ENCODE data around the gene PCP4L1. TPM values are rescaled to one million over a fixed set of nuclear protein-coding genes. Genes with fewer than 3 reads are reported as not detected.

The PCP4L1 gene
- total and polyA plus RNA-seq, 4 donors = 3.6 to 9.3 (median 6.3) TPM

DNA sequence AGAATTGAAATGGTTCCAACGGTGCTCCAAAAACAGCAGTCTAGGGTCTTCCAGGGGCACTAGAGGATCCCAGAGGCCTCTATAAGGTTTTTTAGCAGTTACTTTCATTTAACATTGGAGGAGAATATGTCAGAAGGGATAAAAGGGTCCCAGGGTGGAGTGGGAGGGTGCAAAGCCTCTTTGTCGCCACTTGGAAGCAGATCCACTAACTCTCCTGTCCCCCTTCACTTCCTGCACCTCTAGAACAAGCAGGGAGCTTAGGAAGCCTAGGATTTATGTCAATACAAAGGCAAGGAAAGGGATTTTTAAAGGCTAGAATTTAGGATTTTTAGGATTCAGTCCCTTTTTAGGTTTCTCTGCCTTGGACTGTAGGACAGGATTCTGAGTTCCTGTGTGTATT is 8.3 kb downstream of the PCP4L1 start:
- Histone ChIP-seq H3K27ac (ENCODE audit: low read depth in 1 of 2, low read length in 1 of 2) (no peak overlapping the region), H3K9me3 (ENCODE audit: control insufficient read depth in 4 of 4, insufficient read depth in 3 of 4, low read length in 3 of 4) (no peaks in the 10 kb centered on the region), H3K36me3 (ENCODE audit: control insufficient read depth in 4 of 4, insufficient read depth in 4 of 4, low read length in 4 of 4) (no peaks in the 10 kb centered on the region), H3K4me3 (no peak overlapping the region), H3K9ac (ENCODE audit: insufficient read depth in 1 of 2, low read length in 2 of 2) (no peak overlapping the region), H3K27me3 (ENCODE audit: control insufficient read depth in 3 of 3, insufficient read depth in 3 of 3, low read length in 2 of 3) (peaks cover 0 to 2% (median 0%) of the 10 kb centered on the region in 3 donors), H3K4me1 (ENCODE audit: control insufficient read depth in 5 of 5, insufficient read depth in 5 of 5, low read length in 5 of 5) (peaks cover 0 to 3% (median 0%) of the 10 kb centered on the region in 5 donors)
- WGBS, 2 donors = 74 to 78% methylated on average over 2 of the region's 2 CpGs
- TF ChIP-seq, protein P1, sequence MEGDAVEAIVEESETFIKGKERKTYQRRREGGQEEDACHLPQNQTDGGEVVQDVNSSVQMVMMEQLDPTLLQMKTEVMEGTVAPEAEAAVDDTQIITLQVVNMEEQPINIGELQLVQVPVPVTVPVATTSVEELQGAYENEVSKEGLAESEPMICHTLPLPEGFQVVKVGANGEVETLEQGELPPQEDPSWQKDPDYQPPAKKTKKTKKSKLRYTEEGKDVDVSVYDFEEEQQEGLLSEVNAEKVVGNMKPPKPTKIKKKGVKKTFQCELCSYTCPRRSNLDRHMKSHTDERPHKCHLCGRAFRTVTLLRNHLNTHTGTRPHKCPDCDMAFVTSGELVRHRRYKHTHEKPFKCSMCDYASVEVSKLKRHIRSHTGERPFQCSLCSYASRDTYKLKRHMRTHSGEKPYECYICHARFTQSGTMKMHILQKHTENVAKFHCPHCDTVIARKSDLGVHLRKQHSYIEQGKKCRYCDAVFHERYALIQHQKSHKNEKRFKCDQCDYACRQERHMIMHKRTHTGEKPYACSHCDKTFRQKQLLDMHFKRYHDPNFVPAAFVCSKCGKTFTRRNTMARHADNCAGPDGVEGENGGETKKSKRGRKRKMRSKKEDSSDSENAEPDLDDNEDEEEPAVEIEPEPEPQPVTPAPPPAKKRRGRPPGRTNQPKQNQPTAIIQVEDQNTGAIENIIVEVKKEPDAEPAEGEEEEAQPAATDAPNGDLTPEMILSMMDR (IDR thresholded peaks at IDR 0.05; ENCODE audit: control extremely low read depth, extremely low read depth) = no peak
- DNase-seq (peak in 1 of 3 donors; percentile 20), ATAC-seq (ENCODE audit: insufficient read depth, low FRiP score) (no peak)

DNA sequence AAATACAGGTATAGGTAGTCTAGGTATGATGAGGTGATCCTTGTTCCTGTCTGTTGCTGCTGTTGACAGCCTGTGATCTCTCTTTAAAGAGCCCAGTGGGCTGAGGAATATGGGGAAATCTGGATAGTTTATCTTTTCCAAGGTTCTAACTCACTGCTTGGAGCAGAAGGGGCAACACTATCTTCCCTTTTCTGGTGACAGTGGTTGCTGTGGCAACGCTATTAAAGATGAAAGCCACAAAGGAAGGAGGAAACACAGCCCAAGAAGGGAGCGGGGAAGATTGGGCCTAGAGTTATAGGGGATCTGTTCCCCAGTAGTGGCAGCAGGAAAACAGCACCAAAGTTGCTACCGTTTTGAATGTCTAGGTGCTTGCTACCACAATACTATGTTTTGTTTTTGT is 8.8 kb downstream of the PCP4L1 start:
- H3K4me1 ChIP-seq (ENCODE audit: control insufficient read depth in 5 of 5, insufficient read depth in 5 of 5, low read length in 5 of 5) = peaks cover 0 to 3% (median 0%) of the 10 kb centered on the region in 5 donors
- no peaks in the 10 kb centered on the region for H3K36me3 ChIP-seq (ENCODE audit: control insufficient read depth in 4 of 4, insufficient read depth in 4 of 4, low read length in 4 of 4)
- DNase-seq = no peak
- no peaks in the 10 kb centered on the region for H3K27me3 ChIP-seq (ENCODE audit: control insufficient read depth in 3 of 3, insufficient read depth in 3 of 3, low read length in 2 of 3)
- H3K4me3 ChIP-seq = no peak overlapping the region
- H3K27ac ChIP-seq (ENCODE audit: low read depth in 1 of 2, low read length in 1 of 2) = no peak overlapping the region
- no peaks in the 10 kb centered on the region for H3K9me3 ChIP-seq (ENCODE audit: control insufficient read depth in 4 of 4, insufficient read depth in 3 of 4, low read length in 3 of 4)
- H3K9ac ChIP-seq (ENCODE audit: insufficient read depth in 1 of 2, low read length in 2 of 2) = no peak overlapping the region
- TF ChIP-seq, protein P1 (IDR thresholded peaks at IDR 0.05; ENCODE audit: control extremely low read depth, extremely low read depth) = no peak
- no peak for ATAC-seq (ENCODE audit: insufficient read depth, low FRiP score)
- 23 to 56% methylated on average over 3 of the region's 3 CpGs for WGBS, 2 donors

DNA sequence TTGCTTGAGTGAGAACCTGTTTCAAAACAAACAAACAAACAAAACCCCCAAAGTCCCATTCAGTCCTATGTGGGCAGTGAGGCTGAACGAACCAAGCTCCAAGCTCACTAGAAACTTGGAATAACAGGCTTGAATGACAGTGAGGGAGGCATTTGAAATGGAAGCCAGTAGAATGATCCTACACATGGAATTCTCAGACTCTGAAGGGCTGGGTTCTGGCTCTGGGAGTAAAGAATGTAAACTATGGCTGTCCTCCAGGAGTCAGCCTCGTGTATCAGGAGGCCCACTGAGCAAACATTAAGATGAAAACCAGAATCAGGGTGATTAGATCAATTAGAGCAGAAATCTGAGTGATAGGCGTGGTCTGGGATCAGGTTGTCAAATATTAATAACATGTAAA is 14.9 kb downstream of the PCP4L1 start:
- Histone ChIP-seq H3K9me3 (ENCODE audit: control insufficient read depth in 4 of 4, insufficient read depth in 3 of 4, low read length in 3 of 4) (no peaks in the 10 kb centered on the region), H3K36me3 (ENCODE audit: control insufficient read depth in 4 of 4, insufficient read depth in 4 of 4, low read length in 4 of 4) (no peaks in the 10 kb centered on the region), H3K4me1 (ENCODE audit: control insufficient read depth in 5 of 5, insufficient read depth in 5 of 5, low read length in 5 of 5) (no peaks in the 10 kb centered on the region), H3K27me3 (ENCODE audit: control insufficient read depth in 3 of 3, insufficient read depth in 3 of 3, low read length in 2 of 3) (no peaks in the 10 kb centered on the region), H3K4me3 (no peak overlapping the region), H3K9ac (ENCODE audit: insufficient read depth in 1 of 2, low read length in 2 of 2) (no peak overlapping the region), H3K27ac (ENCODE audit: low read depth in 1 of 2, low read length in 1 of 2) (no peak overlapping the region)
- DNase-seq = no peak
- 62 to 83% methylated on average over 3 of the region's 3 CpGs for WGBS, 2 donors
- ATAC-seq (ENCODE audit: insufficient read depth, low FRiP score) = no peak
- TF ChIP-seq, protein P1 (IDR thresholded peaks at IDR 0.05; ENCODE audit: control extremely low read depth, extremely low read depth) = no peak

DNA sequence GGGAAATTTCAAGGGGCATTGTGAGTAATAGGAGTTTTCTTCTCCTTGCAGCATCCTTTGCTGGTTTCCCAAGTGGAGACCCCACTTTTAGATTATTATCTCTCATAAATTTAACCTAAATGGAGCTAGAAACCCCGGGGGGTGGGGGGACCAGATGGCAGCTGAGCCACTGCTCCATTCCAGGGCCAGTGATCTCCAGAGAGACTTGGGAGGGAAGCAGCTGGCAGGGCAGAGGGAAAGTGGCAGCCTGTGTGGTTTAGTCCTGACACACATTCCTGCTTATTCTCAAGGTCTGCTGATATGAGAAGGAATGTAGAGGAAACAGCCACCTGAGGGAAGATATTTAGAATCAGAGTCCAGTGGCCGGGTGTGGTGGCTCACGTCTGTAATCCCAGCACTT is 16.3 kb downstream of the PCP4L1 start:
- H3K27me3 ChIP-seq (ENCODE audit: control insufficient read depth in 3 of 3, insufficient read depth in 3 of 3, low read length in 2 of 3) = no peaks in the 10 kb centered on the region
- WGBS, 2 donors = 76 to 87% methylated on average over 3 of the region's 3 CpGs
- no peak for DNase-seq
- no peak overlapping the region for H3K9ac ChIP-seq (ENCODE audit: insufficient read depth in 1 of 2, low read length in 2 of 2)
- H3K4me3 ChIP-seq = no peak overlapping the region
- no peaks in the 10 kb centered on the region for H3K4me1 ChIP-seq (ENCODE audit: control insufficient read depth in 5 of 5, insufficient read depth in 5 of 5, low read length in 5 of 5)
- no peaks in the 10 kb centered on the region for H3K9me3 ChIP-seq (ENCODE audit: control insufficient read depth in 4 of 4, insufficient read depth in 3 of 4, low read length in 3 of 4)
- TF ChIP-seq, protein P1 (IDR thresholded peaks at IDR 0.05; ENCODE audit: control extremely low read depth, extremely low read depth) = no peak
- no peak overlapping the region for H3K27ac ChIP-seq (ENCODE audit: low read depth in 1 of 2, low read length in 1 of 2)
- ATAC-seq (ENCODE audit: insufficient read depth, low FRiP score) = no peak
- no peaks in the 10 kb centered on the region for H3K36me3 ChIP-seq (ENCODE audit: control insufficient read depth in 4 of 4, insufficient read depth in 4 of 4, low read length in 4 of 4)
